GM18868 (cell line): Measurements from ENCODE around the gene MISP.

Source experiments
- ATAC-seq: cut with Tn5 transposase; IDR thresholded peaks from one replicate; pipeline ENCODE4 v1.9.1; 2021; ENCODE audit warnings: mild to moderate bottlenecking, moderate library complexity; ENCODE audit not compliant: unreplicated experiment

The MISP gene

DNA sequence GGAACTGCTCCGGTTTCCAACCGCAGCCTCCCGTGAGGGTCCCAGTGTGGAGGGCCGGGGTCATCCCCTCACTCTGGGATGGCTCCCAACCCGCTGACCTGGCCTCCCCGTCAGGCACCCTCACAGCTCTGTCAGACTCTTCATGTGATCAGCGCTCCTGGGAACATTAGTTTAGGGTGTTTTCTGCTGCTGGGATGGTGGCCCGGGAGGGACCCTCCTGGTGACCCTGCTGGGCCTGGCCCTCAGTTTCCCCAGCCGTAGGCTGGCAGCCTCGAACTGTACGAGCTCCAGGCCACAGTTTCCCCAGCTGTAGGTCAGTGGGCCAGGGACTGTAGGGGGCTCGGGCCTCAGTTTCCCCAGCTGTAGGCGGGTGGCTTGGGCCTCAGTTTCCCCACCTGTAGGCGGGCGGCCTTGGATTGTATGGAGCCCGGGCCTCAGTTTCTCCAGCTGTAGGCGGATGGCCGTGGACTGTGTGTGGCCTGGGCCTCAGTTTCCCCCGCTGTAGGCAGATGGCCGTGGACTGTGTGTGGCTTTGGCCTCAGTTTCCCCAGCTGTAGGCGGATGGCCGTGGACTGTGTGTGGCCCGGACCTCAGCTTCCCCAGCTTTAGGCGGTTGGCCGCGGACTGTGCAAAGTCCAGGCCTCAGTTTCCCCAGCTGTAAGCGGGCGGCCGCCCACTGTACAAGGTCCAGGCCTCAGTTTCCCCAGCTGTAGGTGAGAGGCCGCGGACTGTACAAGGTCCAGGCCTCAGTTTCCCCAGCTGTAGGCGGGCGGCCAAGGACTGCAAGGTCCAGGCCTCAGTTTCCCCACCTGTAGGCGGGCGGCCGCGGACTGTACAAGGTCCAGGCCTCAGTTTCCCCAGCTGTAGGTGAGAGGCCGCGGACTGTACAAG is 45.0 kb downstream of the MISP start:
- ATAC-seq = no peak

GRCh38 chr19:796692-797527 is 46.0 kb downstream of the MISP start, which contains the start of gene PTBP1:
TSS of gene PTBP1 (plus strand) at chr19:797452. CDS start at chr19:797498, 46 bp downstream.
- ATAC-seq = peak; percentile 77

GRCh38 chr19:797528-798414 is 46.9 kb downstream of the MISP start:
- ATAC-seq = peak; percentile 34

GRCh38 chr19:798415-799075 is 47.6 kb downstream of the MISP start:
- ATAC-seq = no peak

GRCh38 chr19:799076-799881 is 48.4 kb downstream of the MISP start:
- no peak for ATAC-seq

DNA sequence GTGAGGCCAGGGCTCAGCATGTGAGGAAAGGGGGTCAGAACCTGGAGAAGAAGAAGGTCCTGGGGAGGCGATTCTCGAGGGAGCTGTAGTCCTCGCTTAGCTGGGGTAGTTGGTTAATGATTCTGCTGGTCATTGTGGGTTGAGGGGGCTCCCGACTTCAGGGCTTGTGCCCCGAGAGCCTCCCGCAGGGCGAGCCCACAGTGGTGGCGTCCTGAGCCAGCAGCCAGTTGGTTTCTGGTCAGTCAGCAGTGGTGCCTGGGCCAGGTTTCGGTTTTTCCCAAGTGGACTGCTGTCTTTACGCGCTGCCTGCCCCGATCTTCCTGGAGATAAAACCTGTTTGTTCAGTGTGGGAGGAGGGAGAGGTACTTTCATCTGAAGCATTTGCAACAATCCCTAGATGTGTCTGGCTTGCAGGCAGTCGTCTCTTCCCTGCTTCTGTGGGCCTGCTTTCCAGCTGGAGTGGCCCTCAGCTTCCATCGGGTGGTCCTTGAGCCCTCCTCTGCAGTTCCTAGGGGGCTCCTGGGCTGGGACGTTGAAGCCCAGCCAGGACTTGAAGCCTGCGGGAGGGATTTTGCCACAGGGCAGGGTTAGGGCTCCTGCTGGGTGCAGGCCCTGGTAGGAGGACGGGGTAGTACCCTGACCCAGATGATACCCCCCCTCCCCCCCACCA is 49.6 kb downstream of the MISP start:
- no peak for ATAC-seq

DNA sequence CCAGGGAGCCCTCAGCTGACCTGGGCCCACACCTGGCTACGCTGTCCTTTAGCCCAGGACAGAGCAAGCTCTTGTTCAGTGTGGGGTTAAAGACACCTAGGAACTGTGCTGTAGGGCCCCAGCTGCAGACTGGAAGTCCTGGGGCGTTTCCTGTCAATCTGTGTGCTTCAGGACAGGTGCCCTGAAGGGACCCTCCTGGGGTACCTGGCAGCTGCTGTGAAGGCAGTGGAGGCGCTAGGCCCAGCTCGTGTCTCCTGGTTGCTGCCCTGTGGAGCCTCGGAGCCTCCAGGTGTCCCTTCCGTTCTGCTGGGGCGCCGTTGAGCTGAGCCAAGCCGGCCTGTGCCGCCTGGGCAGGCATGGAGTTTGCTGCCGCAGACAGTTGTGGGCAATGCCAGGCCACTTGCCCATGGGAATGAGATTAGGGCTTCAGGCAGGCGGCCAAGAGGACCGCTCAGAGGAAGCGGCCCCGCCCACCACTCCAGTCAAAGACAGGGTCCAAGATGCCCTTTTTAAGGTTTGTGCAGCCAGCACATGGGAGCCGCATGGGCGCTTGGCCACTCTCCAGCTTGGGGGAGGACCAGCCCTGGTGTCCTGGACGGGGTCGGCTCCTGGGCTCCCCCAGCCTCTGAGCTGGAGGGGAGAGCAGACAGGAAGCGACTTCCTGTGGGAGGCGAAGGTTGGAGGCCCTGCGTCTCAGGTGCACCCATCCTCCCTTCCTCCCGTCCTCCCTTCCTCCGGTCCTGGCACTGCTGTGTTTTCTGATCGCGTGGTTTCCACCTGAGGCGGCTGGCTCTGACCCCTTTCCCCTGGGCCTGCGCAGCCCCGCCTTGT is 50.3 kb downstream of the MISP start:
- no peak for ATAC-seq

- ATAC-seq = no peak
Observed at GRCh38 chr19:801861-802497, 51.1 kb downstream of the MISP start.

DNA sequence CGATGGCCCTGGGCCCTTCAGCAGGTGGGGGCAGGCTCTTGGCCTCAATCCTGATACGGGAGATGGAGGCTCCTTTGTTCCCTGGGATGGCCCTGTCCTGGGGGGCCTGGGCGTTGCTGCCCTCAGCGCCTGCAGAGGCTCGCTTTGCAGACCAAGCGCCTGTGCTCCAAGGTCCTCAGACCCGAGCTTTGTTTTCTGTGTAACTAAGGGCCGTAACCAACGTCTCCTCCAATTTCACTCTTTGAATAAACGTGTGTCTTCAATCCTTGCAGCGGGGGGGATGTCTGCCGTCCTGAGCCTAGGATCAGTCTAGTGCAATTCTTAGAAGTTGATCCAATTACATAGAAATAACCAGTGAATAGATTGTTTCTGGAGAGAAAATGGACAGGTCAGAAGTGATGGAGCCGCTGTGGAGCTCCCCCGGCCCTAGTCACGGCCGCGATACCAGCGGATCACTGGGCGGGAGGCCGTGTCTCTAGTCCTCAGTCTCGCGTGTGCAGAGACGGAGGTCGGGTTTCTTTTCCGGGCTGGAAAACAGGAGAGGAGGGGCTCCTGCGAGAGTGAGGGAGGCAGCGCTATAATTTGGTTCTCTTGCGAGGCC is 51.7 kb downstream of the MISP start:
- no peak for ATAC-seq

DNA sequence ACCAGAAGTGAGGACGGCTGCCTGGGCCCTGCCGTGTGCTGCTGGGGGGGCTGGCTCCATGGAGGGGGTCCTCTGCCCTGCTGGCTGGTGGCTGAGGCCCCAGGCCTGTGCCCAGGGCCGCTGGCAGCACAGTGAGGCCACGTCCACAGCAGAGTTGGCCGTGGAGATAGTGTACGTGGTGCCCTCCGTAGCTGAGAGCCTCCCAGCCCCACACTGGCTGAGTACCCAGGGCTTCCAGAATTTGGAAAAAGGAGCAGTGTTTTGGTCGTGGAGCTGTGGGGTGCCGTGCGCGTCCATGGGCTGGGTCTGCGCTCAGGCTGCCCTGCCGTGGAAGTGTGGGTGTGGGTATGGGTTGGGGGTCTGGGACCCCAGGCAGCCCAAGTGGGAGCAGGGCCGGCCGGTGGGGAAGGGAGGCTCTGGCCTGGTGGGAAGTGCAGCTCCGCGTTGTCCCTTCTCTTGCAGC is 52.2 kb downstream of the MISP start:
- ATAC-seq = no peak

DNA sequence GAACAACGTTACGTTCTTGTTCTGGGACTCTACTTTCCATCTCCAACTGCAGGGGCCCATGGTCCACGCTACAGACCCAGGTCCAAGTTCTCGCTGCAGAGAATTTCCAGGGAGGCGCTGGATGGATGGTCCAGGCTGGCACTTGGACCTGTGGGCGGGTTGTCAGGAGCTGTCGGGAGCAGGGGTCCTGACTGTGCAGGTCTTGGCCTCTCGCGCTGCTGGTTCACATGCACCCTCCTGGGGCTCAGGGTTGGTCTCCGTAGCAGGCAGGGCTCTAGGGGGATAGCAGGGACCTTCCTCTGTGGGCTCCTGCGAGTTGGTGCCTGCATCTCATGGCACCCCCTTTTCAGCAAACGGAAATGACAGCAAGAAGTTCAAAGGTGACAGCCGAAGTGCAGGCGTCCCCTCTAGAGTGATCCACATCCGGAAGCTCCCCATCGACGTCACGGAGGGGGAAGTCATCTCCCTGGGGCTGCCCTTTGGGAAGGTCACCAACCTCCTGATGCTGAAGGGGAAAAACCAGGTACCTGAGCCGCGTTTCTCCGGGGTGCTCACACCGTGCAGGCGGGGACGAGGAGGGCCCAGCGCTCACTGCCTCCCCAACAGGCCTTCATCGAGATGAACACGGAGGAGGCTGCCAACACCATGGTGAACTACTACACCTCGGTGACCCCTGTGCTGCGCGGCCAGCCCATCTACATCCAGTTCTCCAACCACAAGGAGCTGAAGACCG is 52.9 kb downstream of the MISP start:
- no peak for ATAC-seq

- no peak for ATAC-seq
Observed at GRCh38 chr19:804419-805165, 53.7 kb downstream of the MISP start.

GRCh38 chr19:805166-805551 is 54.2 kb downstream of the MISP start:
- ATAC-seq = no peak

DNA sequence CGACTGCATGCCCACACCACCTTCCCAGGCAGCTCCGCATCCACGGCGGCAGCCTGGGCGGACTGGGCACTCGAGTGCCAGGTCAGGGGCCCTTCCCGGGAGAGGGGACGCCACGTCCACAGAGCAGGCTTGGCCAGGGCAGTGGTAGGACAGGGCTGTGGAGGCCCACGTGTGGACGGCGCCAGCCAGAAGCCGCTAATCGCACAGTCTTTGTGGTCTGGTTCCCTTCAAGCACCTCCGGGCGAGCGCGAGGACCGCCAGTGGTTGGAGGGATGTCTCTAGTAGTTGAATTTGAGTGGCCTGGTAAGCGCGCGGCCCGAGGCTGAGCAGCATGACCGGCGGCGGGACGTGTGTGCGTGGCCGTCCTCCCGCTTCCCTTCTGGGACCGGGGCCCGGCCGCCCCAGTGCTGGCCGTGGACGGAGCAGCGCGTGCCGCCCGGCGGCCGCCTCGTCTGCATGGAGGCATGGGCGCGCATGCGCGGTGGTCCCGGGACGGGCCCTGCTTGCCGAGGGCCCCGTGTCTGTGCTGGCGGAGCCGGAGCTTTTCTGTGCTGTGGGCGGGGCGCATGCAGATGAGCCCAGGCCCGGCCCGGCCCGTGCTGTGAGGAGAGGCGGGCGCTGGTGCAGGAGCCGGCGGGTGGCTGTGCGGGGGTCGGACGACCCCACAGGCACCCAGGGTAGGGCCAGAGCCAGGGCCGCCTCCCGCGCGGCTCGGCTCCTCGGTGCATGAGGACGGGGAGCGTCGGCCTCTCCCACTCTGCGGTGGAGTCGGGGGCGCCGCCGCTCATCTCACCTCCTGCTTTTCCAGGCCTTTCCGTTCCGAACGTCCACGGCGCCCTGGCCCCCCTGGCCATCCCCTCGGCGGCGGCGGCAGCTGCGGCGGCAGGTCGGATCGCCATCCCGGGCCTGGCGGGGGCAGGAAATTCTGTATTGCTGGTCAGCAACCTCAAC is 55.0 kb downstream of the MISP start:
- no peak for ATAC-seq
